ENCODE results near the gene RWDD3.

GRCh38 chr1:95246511-95246910 lies 12.5 kb downstream of the RWDD3 start:
- TF ChIP-seq CTCF (IDR thresholded peaks at IDR 0.05) (no peak), POLR2A (IDR thresholded peaks at IDR 0.05) (no peak), EP300 (IDR thresholded peaks at IDR 0.05; ENCODE audit: low read depth) (no peak)
